ENCODE measurements around the gene SLC2A3.
A peak's percentile ranks its signal among the peaks of the same experiment; 100 is the strongest.
"Not testable (repeated sequence)": the region's sequence is repeated elsewhere in the genome, so short reads cannot be mapped to it uniquely, and the experiment has no call there.

SLC2A3 gene

GRCh38 chr12:7915661-7916403 is 20.2 kb downstream of the SLC2A3 start:
- peak; percentile 80 for DNase-seq

GRCh38 chr12:7910106-7910505 is 25.9 kb downstream of the SLC2A3 start:
- DNase-seq = not testable (repeated sequence)

- DNase-seq = peak; percentile 95
These were observed 29.0 kb downstream of the SLC2A3 start for GRCh38 chr12:7907009-7907408.

- not testable (repeated sequence) for DNase-seq
These were observed 29.7 kb downstream of the SLC2A3 start for GRCh38 chr12:7906303-7906702.

GRCh38 chr12:7905600-7906125 is 30.3 kb downstream of the SLC2A3 start:
- DNase-seq = not testable (repeated sequence)

- DNase-seq = peak; percentile 81
These were observed 30.9 kb downstream of the SLC2A3 start for GRCh38 chr12:7905071-7905470.

GRCh38 chr12:7902416-7902815 is 33.6 kb downstream of the SLC2A3 start:
- not testable (repeated sequence) for DNase-seq

- no peak for DNase-seq
These were observed 36.2 kb downstream of the SLC2A3 start for GRCh38 chr12:7899755-7900154.

- DNase-seq = not testable (repeated sequence)
These were observed 39.3 kb downstream of the SLC2A3 start for GRCh38 chr12:7896726-7897125.

GRCh38 chr12:7892186-7892980 is 43.6 kb downstream of the SLC2A3 start:
- no peak for DNase-seq

GRCh38 chr12:7884689-7885088 is 51.3 kb downstream of the SLC2A3 start:
- no peak for DNase-seq

- DNase-seq = not testable (repeated sequence)
These were observed 54.3 kb downstream of the SLC2A3 start for GRCh38 chr12:7881736-7882120.

- DNase-seq = not testable (repeated sequence)
These were observed 54.8 kb downstream of the SLC2A3 start for GRCh38 chr12:7880952-7881735.

GRCh38 chr12:7879246-7879645 is 56.7 kb downstream of the SLC2A3 start:
- DNase-seq = no peak

GRCh38 chr12:7877420-7877819 is 58.6 kb downstream of the SLC2A3 start:
- DNase-seq = no peak

GRCh38 chr12:7872566-7873319 is 63.2 kb downstream of the SLC2A3 start, which contains the start of gene SLC2A14:
SLC2A14 (minus strand) TSS chr12:7872915; CDS start chr12:7869880, 3,035 bp downstream.
- DNase-seq = peak; percentile 95

- DNase-seq = no peak
These were observed 65.7 kb downstream of the SLC2A3 start for GRCh38 chr12:7870335-7870734.

Measured in hematopoietic multipotent progenitor cell treated with erythropoietin and hydrocortisone succinate and interleukin-3 and kit ligand, for 4 days (in vitro differentiated cells).